ENCODE data around the gene ATP10B. TPM values are rescaled to one million over a fixed set of nuclear protein-coding genes. Genes with fewer than 3 reads are reported as not detected.
A peak's percentile ranks its signal among the peaks of the same experiment; 100 is the strongest.
"Not testable (repeated sequence)": the region's sequence is repeated elsewhere in the genome, so short reads cannot be mapped to it uniquely, and the experiment has no call there.

The ATP10B gene
- total RNA-seq, 1 donor from 2014 or later = not detected

DNA sequence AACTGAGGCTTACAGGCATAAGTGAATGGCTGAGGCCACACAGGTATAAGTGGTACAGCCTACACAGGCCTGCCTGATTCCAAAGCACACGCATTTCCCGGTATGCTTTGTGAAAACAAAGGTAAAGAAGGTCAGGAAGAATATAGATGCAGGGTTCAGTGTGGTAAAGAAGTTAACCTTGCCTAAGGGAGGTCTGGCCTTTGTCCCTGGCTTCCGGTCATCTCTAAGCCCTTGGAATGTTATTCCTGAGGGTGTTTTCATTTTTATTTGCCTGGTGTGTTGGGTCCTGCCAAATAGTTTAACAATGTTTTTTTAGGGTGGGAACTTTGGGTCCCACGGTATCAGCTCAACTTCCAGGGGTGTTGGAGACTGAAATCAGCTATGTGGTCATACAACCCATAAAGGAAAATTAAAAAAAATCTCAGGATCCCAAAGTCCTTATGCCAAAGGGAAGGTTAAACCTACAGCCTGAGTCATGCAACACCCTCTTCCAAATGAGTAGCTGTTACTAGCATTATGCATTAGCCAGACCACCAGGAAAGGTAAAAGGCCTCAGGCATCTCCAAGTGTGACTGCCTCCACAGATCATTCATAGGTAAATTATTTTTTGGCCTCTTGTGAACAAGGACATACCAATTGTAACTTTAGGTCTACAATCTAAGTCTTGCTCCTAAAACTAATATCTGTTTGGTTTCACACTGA, 124.6 kb downstream of the ATP10B start:
- H3K4me3 ChIP-seq = no peak overlapping the region
- intact Hi-C loops (cut with DNase I) = no loop called here
- H3K9me3 ChIP-seq = no peaks in the 10 kb centered on the region
- H3K4me1 ChIP-seq = no peaks in the 10 kb centered on the region
- DNase-seq (no peak), ATAC-seq (no peak)
- TF ChIP-seq, protein P1, sequence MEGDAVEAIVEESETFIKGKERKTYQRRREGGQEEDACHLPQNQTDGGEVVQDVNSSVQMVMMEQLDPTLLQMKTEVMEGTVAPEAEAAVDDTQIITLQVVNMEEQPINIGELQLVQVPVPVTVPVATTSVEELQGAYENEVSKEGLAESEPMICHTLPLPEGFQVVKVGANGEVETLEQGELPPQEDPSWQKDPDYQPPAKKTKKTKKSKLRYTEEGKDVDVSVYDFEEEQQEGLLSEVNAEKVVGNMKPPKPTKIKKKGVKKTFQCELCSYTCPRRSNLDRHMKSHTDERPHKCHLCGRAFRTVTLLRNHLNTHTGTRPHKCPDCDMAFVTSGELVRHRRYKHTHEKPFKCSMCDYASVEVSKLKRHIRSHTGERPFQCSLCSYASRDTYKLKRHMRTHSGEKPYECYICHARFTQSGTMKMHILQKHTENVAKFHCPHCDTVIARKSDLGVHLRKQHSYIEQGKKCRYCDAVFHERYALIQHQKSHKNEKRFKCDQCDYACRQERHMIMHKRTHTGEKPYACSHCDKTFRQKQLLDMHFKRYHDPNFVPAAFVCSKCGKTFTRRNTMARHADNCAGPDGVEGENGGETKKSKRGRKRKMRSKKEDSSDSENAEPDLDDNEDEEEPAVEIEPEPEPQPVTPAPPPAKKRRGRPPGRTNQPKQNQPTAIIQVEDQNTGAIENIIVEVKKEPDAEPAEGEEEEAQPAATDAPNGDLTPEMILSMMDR (IDR thresholded peaks at IDR 0.05) = no peak
- H3K36me3 ChIP-seq = no peaks in the 10 kb centered on the region
- H3K27me3 ChIP-seq = no peaks in the 10 kb centered on the region
- H3K27ac ChIP-seq = no peak overlapping the region

GRCh38 chr5:160726721-160727120, 125.3 kb downstream of the ATP10B start:
- Histone ChIP-seq H3K4me3 (no peak overlapping the region), H3K4me1 (no peaks in the 10 kb centered on the region), H3K36me3 (no peaks in the 10 kb centered on the region), H3K9me3 (no peaks in the 10 kb centered on the region), H3K27ac (no peak overlapping the region), H3K27me3 (no peaks in the 10 kb centered on the region)
- intact Hi-C loops (cut with DNase I) = no loop called here
- TF ChIP-seq, protein P1 (IDR thresholded peaks at IDR 0.05) = no peak
- DNase-seq (no peak), ATAC-seq (no peak)

GRCh38 chr5:160720822-160721221, 131.2 kb downstream of the ATP10B start:
- TF ChIP-seq, protein P1 (IDR thresholded peaks at IDR 0.05) = no peak

DNA sequence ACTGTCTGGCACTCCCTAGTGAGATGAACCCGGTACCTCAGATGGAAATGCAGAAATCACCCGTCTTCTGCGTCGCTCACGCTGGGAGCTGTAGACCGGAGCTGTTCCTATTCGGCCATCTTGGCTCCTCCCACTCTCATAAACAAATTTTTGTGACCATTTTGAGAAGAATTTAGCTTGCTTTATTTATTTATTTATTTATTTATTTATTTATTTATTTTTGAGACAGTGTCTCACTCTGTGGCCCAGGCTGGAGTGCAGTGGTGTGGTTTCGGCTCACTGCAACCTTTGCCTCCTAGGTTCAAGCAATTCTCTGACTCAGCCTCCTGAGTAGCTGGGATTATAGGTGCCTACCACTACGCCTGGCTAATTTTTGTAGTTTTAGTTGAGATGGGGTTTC, 136.5 kb downstream of the ATP10B start:
- intact Hi-C loops (cut with DNase I); DNase-seq; ATAC-seq; H3K4me1 ChIP-seq; H3K4me3 ChIP-seq; H3K27ac ChIP-seq; H3K36me3 ChIP-seq; H3K9me3 ChIP-seq; H3K27me3 ChIP-seq: not testable (repeated sequence)

More at GRCh38 chr5:160720822-160721221, 131.2 kb downstream of the ATP10B start:
- Histone ChIP-seq H3K9me3 (no peaks in the 10 kb centered on the region), H3K4me1 (no peaks in the 10 kb centered on the region), H3K27me3 (no peaks in the 10 kb centered on the region), H3K27ac (no peak overlapping the region), H3K4me3 (no peak overlapping the region), H3K36me3 (no peaks in the 10 kb centered on the region)
- ATAC-seq (no peak), DNase-seq (no peak)
- intact Hi-C loops (cut with DNase I) = no loop called here

DNA sequence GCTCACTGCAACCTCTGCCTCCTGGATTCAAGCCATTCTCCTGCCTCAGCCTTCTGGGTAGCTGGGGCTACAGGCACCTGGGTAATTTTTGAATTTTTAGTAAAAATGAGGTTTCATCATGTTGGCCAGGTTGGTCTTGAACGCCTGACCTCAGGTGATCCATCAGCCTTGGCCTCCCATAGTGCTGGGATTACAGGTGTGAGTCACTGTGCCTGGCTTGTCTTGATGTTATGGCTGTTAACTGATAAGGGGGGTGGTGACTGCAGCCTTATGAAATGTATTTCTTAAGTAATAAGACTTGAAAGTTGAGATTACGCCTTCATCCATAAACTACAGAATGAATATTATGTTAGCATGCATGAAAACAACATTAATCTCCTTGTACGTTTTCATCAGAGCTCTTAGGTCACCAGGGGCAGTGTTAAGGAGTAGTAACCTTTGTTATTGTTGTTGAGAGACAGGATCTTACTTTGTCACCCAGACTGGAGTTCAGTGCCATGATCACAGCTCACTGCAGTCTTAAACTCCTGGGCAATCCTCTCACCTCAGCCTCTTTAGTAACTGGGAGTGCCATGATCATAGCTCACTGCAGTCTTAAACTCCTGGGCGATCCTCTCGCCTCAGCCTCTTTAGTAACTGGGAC, 148.3 kb downstream of the ATP10B start:
- Histone ChIP-seq H3K36me3 (no peaks in the 10 kb centered on the region), H3K27me3 (no peaks in the 10 kb centered on the region), H3K9me3 (no peaks in the 10 kb centered on the region), H3K4me1 (no peaks in the 10 kb centered on the region), H3K4me3 (no peak overlapping the region), H3K27ac (no peak overlapping the region)
- TF ChIP-seq, protein P1 (IDR thresholded peaks at IDR 0.05) = no peak
- intact Hi-C loops (cut with DNase I) = no loop called here
- DNase-seq (no peak), ATAC-seq (no peak)

GRCh38 chr5:160702934-160703333, 149.1 kb downstream of the ATP10B start:
- intact Hi-C loops (cut with DNase I) = no loop called here
- H3K4me1 ChIP-seq = no peaks in the 10 kb centered on the region

More at GRCh38 chr5:160702934-160703333, 149.1 kb downstream of the ATP10B start:
- H3K27ac ChIP-seq = no peak overlapping the region
- H3K27me3 ChIP-seq = no peaks in the 10 kb centered on the region
- TF ChIP-seq, protein P1 (IDR thresholded peaks at IDR 0.05) = no peak
- ATAC-seq (peak; percentile 59), DNase-seq (no peak)
- H3K4me3 ChIP-seq = no peak overlapping the region
- no peaks in the 10 kb centered on the region for H3K36me3 ChIP-seq
- H3K9me3 ChIP-seq = no peaks in the 10 kb centered on the region

Data from upper lobe of right lung (tissue), 1 donor.